ENCODE results near the gene PPP1R13B.

Gene PPP1R13B

GRCh38 chr14:103880348-103881267 lies 33.2 kb upstream of the PPP1R13B start:
- DNase-seq: no peak

DNA sequence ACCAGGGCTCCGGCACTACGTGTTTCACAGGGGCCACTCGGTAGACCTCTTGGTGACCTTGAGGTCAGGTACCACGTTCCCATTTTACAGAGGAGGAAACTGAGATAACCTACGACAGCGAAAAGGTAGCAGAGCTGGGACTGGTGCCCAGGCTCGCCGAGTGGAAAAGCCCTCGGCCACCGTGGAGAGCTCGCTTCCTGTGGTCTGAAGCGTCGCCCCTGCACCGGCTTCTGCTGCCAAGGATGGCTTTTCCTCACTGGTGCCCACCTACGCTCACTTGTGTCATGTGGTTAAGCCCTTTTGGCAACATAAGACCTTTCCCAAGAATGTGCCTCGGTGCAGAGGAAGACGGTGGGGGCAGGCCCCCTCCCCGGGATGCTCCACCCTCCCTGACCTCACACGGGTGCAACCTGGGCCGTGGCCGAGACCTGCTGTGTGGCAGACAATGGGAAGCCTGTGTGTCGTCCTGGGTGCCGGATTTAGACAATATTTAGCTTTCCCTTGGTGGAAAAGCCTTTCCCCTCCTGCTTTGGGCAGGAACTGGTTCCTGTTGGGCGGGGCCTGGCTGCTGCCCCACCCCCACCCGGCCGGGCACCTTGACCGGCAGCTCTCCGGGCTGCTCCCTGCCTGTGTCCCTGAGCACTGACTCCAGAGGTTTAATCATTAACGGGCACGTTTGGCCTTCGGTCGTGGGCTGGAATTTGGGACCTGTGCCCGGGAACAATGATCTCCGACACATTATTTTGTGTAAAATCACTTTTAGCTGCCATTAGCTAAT lies 32.4 kb upstream of the PPP1R13B start:
- DNase-seq: no peak

- DNase-seq: no peak
Observed at GRCh38 chr14:103879118-103879569, 31.8 kb upstream of the PPP1R13B start.

GRCh38 chr14:103878180-103878579 lies 30.8 kb upstream of the PPP1R13B start:
- DNase-seq: no peak

- DNase-seq: no peak
Observed at GRCh38 chr14:103875010-103875409, 27.6 kb upstream of the PPP1R13B start.

GRCh38 chr14:103872481-103873113 lies 25.2 kb upstream of the PPP1R13B start:
- DNase-seq: no peak

- no peak for DNase-seq
Observed at GRCh38 chr14:103871596-103872480, 24.5 kb upstream of the PPP1R13B start.

GRCh38 chr14:103870891-103871595 lies 23.7 kb upstream of the PPP1R13B start:
- DNase-seq: peak; percentile 10 to 58

DNA sequence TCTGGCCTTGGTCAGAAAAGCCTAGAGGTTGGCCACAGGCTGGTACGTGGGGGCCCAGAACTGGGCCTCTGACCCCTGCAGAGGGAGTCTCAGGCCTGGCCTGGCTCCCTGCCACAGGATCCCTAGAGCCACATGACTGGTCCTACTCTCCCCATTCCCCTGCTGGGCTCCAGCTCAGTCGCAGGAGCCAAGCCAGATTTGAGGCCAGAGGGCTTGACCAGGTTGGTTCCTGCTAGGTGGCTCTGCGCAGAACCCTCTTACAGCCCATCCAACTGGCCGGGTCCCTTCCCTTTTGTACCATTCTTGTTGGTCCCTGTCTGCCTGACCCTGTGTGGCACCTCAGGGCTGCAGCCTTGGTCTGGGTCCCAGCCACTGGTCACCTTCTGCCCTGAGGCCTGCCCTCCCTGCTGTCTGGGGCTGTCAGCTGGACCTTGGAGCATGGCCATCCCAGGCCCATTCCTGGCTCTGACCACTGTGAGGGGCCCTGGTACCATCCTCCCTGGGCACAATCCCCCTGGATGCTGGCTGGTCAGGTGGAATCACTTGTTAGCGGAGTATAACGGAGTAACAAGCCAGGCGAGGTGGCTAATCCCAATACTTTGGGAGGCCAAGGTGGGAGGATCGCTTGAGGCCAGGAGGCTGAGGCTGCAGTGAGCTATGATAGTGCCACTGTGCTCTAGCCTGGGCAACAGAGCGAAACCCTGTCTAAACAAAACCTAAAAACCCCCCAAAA lies 22.9 kb upstream of the PPP1R13B start:
- DNase-seq: no peak

DNA sequence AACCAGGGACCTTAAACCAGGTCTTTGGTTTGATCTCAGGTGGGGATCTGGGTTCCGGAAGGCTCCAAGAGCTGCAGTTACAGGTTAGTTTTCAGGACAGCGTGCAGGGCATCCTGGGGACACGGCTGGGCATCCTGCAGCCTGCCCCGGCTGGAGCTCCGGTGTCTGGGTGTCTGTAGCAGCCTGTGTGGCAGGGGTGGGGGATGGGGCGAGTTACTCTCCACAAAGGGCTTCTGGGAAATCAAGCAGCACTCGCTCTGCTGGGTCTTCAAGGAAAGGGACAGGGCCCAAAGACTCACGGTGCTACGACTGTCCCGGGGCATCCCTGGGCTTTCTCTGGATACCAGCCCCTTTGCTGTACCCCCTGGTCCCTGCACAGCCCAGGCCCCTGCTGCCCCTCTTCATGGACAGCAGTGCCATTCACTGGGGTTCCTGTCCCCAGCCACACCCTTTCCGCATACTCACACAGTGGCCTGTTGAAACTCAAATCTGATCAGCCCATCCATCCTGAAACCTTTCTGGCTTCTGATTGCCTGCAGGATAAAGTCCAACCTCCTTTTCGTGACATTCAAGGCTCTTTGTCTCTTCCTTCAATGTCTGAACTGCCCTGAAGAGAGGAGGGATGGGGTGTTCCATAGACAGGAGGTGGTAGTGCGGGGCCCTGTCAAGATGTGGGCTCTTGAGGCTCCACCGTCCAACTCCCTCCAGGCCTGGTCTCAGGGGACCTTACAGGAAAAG lies 22.2 kb upstream of the PPP1R13B start:
- no peak for DNase-seq

GRCh38 chr14:103868242-103868897 lies 21.0 kb upstream of the PPP1R13B start:
- DNase-seq: no peak

- DNase-seq: peak; percentile 22 to 64
Observed at GRCh38 chr14:103867523-103867953, 20.2 kb upstream of the PPP1R13B start.

DNA sequence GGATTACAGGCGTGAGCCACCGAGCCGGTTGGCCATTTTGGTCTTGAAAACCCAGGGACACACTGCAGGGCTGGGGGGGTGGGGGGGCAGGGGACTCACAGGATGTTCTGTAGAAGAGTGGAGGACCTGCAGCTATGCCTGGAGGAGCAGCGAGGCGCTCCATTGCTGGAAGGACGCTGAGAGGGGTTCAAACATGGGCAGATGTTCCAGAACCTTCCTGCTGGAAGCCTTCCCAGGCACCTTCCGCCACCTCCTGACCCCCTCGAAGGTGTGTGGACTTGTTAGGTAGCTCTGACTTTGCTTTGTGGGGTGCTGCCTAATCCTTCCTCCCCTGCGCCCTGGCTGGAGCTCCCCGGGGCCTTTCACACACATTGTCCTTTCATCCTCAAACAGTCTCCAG lies 19.6 kb upstream of the PPP1R13B start:
- DNase-seq: no peak

DNA sequence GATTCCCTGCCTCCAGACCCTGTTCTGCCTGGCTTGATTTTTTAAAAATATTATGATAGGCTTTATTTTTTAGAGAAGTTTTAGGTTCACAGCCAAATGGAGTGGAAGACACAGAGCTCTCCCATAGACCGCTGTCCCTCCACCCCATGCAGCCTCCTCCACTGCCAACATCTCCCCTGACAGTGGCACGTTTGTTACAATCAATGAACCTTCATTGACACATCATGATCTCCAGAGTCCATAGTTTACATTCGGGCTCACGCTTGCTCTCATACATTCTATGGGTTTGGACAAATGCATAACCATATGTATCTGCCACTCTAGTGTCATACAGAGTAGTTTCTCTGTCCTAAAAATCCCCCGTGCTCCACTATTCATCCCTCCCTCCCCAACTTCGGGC lies 15.9 kb upstream of the PPP1R13B start:
- DNase-seq: no peak

DNA sequence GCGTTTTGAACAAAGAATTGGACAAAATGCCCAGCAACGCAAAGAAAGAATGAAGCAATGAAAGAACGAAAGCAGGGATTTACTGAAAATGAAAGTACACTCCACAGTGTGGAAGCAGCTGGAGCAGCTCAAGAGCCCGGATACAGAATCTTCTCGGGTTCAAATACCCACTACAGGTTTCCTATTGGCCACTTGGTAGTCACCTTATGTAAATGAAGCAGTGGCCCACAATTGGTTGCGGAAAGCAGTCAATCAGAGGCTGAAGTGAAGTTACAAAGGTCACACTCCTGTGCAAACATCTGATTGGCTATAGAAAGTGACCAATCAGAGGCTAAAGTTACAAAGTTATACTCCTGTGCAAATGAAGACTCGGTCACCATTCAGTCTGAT lies 15.0 kb upstream of the PPP1R13B start:
- DNase-seq: peak in 1 of 2 experiments; percentile 24

DNA sequence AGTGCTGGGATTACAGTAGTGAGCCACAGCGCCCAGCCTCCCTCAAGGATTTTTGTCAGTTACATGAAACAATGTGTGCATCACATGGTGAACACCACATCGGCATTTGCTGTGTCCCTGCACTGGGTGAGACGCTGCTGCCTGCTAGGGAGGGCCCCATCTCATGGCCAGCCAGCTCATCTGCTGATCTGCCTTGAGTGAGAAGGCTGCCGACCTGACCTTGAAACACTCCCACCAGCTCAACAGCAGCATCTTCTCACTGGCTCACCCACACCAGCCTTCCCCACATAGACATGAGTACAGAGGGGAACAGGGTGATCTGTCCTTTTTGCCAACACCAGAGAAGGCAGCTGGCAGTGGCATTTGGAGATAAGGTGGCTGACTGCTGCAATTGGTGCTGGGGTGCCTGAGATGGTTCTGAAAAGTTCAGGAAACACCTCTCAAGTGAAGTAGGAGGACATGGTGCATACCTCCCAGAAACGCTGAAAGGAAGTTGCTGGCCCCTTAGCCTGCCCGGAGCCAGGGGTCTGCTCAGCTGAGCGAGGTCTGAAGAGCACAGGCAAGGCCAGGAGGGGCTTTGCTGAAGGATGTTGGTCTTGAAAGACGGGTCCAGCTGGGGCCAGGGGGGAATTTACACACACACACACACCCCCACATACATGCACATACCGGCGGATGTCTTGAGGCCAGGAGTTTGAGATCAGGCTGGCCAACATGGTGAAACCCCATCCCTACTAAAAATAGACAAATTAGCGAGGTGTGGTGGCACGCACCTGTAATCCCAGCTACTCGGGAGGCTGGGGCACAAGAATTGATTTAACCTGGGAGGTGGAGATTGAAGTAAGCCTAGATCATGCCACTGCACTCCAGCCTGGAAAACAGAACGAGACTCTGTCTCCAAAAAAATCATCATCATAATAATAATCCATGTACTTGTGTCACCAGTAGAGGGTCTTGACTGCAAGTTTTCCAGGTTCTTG lies 14.3 kb upstream of the PPP1R13B start:
- no peak for DNase-seq

DNA sequence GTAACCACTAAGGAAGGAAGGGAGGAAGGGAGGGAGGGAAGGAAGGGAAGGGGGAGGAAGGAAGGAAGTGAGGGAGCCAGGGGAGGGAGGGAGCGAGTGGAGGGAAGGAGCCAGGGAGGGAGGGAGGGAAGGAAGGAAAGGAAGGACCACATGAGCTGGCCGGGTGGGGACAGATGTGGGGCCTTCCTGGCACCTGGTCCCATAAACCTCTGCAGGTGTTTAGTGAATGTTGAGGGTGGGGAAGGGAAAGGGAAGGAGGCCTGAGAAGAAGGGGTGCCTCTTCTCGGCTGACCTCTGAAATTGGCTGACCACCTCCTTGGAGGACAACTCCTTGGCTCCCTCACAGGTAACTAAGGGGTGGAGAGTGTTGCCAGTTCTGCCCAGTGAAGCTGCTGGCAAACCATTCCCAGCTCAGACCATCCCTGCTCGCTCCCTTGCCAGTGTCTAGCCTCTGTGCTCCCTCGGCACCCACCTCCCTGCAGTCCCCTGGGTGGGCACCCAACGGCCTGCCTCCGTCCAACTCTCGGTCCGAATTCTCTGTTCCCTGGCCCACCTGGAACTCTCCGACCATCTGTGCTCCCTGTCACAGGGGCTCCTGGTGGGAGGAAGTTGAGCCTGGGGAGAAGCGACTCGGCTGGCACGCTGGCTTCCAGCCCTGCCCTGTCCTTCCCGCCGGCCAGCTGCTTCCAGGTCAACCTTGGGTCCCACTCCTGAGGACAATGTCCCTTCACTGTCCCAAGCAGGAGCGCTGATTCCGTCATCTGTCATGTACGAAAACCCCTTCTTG lies 12.2 kb upstream of the PPP1R13B start:
- DNase-seq: no peak
